Measurements from ENCODE around the gene YES1.
A peak's percentile ranks its signal among the peaks of the same experiment; 100 is the strongest.
"Not testable (repeated sequence)": the region's sequence is repeated elsewhere in the genome, so short reads cannot be mapped to it uniquely, and the experiment has no call there.

The YES1 gene

GRCh38 chr18:686339-687111, 125.5 kb downstream of the YES1 start:
- no peak for DNase-seq (ENCODE audit: low read depth in 4 of 4, low spot score in 1 of 4)

GRCh38 chr18:685438-685837, 126.6 kb downstream of the YES1 start:
- no peak for DNase-seq (ENCODE audit: low read depth in 4 of 4, low spot score in 1 of 4)

DNA sequence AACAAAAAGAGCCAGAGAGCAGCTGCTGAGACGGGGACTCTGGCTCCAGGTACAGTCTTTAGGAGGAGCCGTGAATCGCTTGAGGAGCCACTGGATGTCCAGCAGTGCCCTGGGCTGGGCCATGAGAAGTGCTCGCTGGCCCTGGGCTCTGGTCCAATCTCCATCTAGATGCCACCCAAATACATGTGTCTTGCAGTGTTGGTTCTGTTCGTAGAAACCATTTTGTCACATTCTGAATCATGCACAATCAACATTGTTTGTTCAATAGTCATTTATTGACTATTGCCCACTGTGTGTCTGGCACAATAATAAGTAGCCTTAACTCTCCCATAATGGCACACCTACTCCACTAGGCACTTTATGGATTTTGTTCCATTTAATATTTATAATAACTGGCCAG, 128.5 kb downstream of the YES1 start:
- DNase-seq (ENCODE audit: low read depth in 4 of 4, low spot score in 1 of 4), result no peak

DNA sequence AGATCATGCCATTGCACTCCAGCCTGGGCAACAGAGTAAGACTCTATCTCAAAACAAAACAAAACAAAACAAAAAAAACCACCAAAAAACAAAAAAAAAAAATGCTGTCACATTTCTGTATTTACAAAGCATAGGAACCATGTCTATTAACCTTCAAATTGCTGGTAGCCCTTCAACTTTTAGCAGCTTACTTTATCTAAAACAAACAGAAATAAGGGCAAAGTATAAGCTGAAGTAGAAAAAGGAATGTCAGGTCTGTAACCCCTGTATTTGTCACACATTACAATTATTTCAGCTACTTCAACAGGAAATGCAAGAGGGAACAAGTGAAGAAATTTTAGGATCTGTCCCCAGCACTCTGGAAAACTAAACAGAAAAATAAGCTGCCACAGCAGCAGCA, 129.2 kb downstream of the YES1 start:
- DNase-seq (ENCODE audit: low read depth in 4 of 4, low spot score in 1 of 4), result no peak

DNA sequence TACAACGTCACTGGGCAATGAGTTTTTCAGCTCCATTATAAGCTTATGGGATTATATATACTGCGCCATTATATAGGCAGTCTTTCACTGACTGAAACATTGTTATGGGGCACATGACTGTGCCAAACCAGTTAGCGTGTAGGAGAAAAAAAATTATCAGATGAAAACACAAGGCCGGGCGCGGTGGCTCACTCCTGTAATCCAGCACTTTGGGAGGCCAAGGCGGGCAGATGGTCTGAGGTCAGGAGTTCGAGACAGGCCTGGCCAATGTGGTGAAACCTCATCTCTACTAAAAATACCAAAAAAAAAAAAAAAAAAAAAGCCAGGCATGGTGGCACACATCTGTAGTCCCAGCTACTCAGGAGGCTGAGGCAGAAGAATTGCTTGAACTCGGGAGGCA, 129.6 kb downstream of the YES1 start:
- not testable (repeated sequence) for DNase-seq (ENCODE audit: low read depth in 4 of 4, low spot score in 1 of 4)

- DNase-seq (ENCODE audit: low read depth in 4 of 4, low spot score in 1 of 4), result peak in 1 of 4 experiments; percentile 25
Measured at GRCh38 chr18:681985-682384, 130.1 kb downstream of the YES1 start.

DNA sequence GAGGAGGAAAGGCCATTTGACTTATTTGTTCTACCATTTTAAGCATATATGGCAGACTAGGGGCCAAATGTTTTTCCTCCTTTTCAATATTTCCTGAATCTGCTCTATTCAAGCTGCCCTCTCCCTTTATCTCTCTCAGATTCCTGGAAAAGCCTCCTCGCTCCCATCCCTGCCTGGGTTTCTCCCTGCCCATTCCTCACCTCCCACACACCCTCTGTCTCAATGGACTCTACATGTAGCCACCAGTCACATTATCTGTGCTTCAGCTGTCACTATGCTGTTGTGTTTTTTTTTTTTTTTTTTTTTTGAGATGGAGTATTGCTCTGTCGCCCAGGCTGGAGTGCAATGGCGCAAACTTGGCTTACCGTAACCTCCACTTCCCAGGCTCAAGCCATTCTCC, 131.7 kb downstream of the YES1 start:
- no peak for DNase-seq (ENCODE audit: low read depth in 4 of 4, low spot score in 1 of 4)

DNA sequence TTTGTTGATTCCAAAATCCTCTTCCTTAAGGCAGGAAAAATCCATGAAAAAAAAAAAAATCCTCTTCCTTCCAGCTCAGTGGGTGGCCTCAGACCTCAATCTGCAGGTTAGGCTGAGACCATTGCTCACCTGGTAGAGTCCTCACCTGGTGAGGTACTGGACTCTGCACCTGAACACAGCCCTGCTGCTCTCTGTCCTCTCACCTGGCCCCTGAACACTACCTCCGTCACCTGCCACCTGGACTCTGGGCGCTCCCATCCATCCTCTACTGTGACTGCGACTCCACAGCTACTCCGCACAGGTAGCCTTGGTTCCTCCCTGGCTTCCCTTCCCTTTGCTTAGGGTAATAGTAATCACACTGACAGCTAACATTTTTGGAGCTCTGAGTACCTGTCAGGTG, 132.5 kb downstream of the YES1 start:
- no peak for DNase-seq (ENCODE audit: low read depth in 4 of 4, low spot score in 1 of 4)

- no peak for DNase-seq (ENCODE audit: low read depth in 4 of 4, low spot score in 1 of 4)
Measured at GRCh38 chr18:678482-679182, 133.4 kb downstream of the YES1 start.

DNA sequence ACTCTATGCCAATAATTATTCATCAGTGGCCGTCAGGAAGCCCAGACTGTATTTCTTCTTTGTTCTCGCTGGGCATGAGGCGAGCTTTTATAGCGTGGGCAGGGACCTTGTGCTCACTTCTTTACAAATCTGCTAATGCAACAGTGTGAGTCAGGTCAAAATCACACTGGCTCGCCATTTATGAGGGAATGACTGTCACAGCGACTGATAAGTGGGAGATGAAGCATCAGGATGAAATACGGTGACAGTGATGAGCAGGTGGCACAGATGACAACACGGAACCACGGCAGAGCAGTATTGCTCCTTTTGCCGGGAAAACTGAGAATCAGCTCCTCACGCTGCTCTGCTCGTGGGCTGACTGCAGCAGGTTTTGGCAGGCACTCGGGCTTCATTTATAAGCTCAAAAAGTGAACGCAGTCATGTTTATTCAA, 134.1 kb downstream of the YES1 start:
- no peak for DNase-seq (ENCODE audit: low read depth in 4 of 4, low spot score in 1 of 4)

DNA sequence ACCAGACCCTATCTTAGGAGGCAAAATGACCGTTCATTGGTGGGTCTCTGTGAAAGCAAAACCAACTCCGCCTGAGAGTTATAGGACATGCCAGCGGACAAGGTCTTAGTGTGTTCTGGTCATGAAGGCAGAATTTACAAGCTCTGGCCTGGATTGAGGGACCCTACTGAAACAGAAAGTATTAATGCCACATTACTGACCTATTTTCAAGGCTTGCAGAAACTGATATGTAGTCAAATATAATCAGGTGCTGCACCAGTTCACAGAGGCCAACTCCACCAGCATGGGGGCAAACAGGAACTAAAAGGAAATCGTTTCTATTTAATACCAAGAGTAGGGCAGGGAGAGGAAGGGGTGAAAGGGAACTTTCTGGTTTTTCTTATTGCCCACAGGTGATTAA, 134.9 kb downstream of the YES1 start:
- no peak for DNase-seq (ENCODE audit: low read depth in 4 of 4, low spot score in 1 of 4)

- DNase-seq (ENCODE audit: low read depth in 4 of 4, low spot score in 1 of 4), result no peak
Measured at GRCh38 chr18:676736-677135, 135.3 kb downstream of the YES1 start.

GRCh38 chr18:676069-676468, 136.0 kb downstream of the YES1 start:
- DNase-seq (ENCODE audit: low read depth in 4 of 4, low spot score in 1 of 4), result no peak

GRCh38 chr18:675307-675706, 136.7 kb downstream of the YES1 start:
- DNase-seq (ENCODE audit: low read depth in 4 of 4, low spot score in 1 of 4), result no peak

GRCh38 chr18:673769-674168, 138.3 kb downstream of the YES1 start:
- no peak for DNase-seq (ENCODE audit: low read depth in 4 of 4, low spot score in 1 of 4)

GRCh38 chr18:673317-673716, 138.7 kb downstream of the YES1 start:
- no peak for DNase-seq (ENCODE audit: low read depth in 4 of 4, low spot score in 1 of 4)
